Endothelial cell of umbilical vein (primary cell): ENCODE data around the gene POLR2B.

ENCODE experiments used
- EZH2 ChIP-seq: IDR thresholded peaks from 2 replicates; pipeline ENCODE4 v1.6.1; 2012; ENCODE audit warnings: borderline replicate concordance, low read depth, mild to moderate bottlenecking, moderate library complexity, low read length, inconsistent platforms; ENCODE audit not compliant: severe bottlenecking
- FOS ChIP-seq: IDR thresholded peaks from 2 replicates; pipeline ENCODE4 v1.6.1; 2011; ENCODE audit warnings: mild to moderate bottlenecking, low read length, moderate library complexity, borderline replicate concordance; ENCODE audit not compliant: insufficient read depth
- GATA2 ChIP-seq: IDR thresholded peaks from 2 replicates; pipeline ENCODE4 v1.7.0; 2011; ENCODE audit warnings: low read depth, mild to moderate bottlenecking, moderate library complexity, mixed read lengths, low read length; ENCODE audit not compliant: insufficient read length, insufficient read depth
- JUN ChIP-seq: IDR thresholded peaks from 2 replicates; pipeline ENCODE4 v1.6.1; 2011; ENCODE audit warnings: borderline replicate concordance, low read depth; ENCODE audit not compliant: insufficient read length, insufficient read depth
- MYC ChIP-seq: IDR thresholded peaks from one replicate; pipeline ENCODE4 v1.6.1; 2011; ENCODE audit warnings: mild to moderate bottlenecking, low read depth, low read length
- POLR2A ChIP-seq: IDR thresholded peaks from 2 replicates; pipeline ENCODE4 v1.6.1; 2012; ENCODE audit warnings: low read depth, mild to moderate bottlenecking, control low read depth, low read length
- POLR2AphosphoS5 ChIP-seq: IDR thresholded peaks from 2 replicates; pipeline ENCODE4 v1.6.1; 2012; ENCODE audit warnings: low read depth, mild to moderate bottlenecking, control low read depth, low read length, moderate library complexity; ENCODE audit not compliant: insufficient read depth
- TF ChIP-seq, protein P1 (sequence below), 2 donors: IDR thresholded peaks; 1 replicate in 1 of 2; 2 replicates in 1 of 2; pipeline ENCODE4 v1.5.1; 2011; ENCODE audit warnings: low read length in 2 of 2, mild to moderate bottlenecking in 2 of 2, moderate library complexity in 2 of 2, control low read depth in 1 of 2, inconsistent platforms in 1 of 2, low read depth in 1 of 2; ENCODE audit not compliant: insufficient read depth in 1 of 2; ENCODE audit errors: extremely low read depth in 1 of 2
- TF ChIP-seq, protein P2 (sequence below): IDR thresholded peaks from 2 replicates; pipeline ENCODE4 v1.6.1; 2011; ENCODE audit not compliant: insufficient read depth, insufficient read length

DNA sequence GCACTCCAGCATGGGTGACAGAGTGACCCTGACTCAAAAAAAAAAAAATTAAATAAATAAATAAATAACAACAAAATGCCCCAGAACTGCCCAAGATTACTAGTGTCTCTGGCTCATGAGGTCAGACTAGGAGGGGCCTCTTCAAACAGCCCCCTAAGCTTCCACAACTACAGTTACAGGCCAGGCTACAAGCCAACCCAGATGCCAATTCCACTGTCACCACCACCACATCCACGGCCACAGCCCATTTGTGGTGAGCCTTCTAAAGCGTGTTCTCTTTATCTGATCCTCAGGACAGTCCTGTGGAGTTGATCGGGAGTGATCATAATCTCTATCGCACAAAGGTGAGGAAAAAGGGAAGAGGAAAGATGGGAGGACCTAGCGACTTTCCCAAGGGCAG, 94.9 kb downstream of the POLR2B start:
- TF ChIP-seq MYC (no peak), POLR2A (no peak), EZH2 (no peak), POLR2AphosphoS5 (no peak), JUN (no peak), GATA2 (no peak), FOS (no peak)
- TF ChIP-seq, protein P1, sequence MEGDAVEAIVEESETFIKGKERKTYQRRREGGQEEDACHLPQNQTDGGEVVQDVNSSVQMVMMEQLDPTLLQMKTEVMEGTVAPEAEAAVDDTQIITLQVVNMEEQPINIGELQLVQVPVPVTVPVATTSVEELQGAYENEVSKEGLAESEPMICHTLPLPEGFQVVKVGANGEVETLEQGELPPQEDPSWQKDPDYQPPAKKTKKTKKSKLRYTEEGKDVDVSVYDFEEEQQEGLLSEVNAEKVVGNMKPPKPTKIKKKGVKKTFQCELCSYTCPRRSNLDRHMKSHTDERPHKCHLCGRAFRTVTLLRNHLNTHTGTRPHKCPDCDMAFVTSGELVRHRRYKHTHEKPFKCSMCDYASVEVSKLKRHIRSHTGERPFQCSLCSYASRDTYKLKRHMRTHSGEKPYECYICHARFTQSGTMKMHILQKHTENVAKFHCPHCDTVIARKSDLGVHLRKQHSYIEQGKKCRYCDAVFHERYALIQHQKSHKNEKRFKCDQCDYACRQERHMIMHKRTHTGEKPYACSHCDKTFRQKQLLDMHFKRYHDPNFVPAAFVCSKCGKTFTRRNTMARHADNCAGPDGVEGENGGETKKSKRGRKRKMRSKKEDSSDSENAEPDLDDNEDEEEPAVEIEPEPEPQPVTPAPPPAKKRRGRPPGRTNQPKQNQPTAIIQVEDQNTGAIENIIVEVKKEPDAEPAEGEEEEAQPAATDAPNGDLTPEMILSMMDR (IDR thresholded peaks at IDR 0.05; ENCODE audit: extremely low read depth in 1 of 2, insufficient read depth in 1 of 2, low read depth in 1 of 2, low read length in 2 of 2) = no peak
- TF ChIP-seq, protein P2, sequence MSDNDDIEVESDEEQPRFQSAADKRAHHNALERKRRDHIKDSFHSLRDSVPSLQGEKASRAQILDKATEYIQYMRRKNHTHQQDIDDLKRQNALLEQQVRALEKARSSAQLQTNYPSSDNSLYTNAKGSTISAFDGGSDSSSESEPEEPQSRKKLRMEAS = no peak
